Superior temporal gyrus (tissue), 1 donor: Measurements from ENCODE around the gene LDAH.
"Not testable (repeated sequence)": the region's sequence is repeated elsewhere in the genome, so short reads cannot be mapped to it uniquely, and the experiment has no call there.

ENCODE experiments used
- DNase-seq: peaks from one replicate; pipeline ENCODE4 v3.0.0-alpha.2; 2016; ENCODE audit errors: extremely low spot score

LDAH gene

DNA sequence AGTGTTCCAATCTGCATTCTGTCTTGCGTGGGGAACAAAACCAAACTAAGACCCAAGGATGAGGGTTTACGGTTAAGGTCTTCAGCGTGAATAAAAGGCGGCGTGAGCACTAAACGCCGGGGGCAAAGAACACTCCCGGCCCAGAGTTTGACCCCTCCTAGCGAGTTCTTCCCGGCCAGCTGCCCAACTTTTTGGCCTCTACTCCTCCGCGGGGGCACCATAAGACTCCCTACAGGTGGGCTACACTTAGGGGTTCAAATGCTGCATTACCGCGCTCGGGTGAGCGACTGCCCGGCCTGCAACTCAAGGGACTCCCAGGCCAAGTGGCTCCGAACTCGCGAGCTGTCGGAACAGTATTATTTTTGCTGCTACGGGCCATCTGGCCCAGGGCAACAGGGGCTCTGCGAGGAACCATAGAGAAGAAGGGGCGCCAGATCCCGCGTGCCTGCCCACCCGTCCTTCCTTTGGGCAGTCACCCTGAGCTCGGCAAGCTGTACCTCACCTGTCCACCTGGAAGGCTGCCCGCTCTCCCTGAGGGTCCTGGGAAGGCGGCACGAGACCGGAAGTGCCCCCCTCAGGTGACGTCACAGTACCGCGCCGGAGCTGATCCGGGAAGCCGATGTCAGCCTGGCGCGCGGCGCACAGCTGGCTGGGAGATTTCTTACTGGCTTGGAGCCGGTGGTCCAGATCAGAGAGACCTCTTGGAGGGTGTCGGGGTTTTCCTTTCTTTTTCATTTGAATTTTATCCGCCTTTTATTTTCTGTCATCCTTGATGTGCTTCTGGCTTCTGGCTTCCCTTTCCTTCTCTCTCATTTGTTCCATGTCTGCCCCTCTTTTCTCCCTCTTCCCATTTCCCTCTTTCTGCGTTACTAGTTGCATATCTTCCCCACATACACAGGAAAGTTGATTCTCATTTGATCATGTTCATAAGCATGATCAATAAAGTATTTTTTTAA lies at the start of gene LDAH:
Gene LDAH, minus strand, starts transcription at position 567 of the 956 bp plus-strand sequence. CDS start 21,638 bp downstream, outside the sequence.
- DNase-seq, result peak; percentile 85

GRCh38 chr2:20868377-20868776 lies 45.5 kb upstream of the LDAH start:
- DNase-seq, result no peak

DNA sequence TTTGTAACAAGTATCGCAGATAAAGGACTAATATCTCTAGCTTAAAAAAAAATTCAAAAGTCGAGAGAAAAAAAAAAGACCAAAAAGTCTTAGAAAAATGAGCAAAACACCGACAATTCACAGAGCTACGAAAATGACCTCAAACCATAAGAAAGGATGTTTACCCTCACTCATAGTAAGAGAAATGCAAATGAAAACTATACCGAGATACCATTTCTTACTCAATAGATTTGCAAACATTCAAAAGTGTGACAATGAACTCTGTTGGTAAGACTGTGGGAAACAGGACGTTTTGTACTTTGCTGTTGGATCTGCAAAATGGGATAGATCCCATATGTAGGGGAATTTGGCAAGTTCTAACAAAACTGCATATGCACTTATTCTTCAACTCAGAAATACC lies 39.9 kb upstream of the LDAH start:
- DNase-seq, result no peak

GRCh38 chr2:20855456-20855855 lies 32.6 kb upstream of the LDAH start:
- no peak for DNase-seq

GRCh38 chr2:20852670-20853069 lies 29.8 kb upstream of the LDAH start:
- DNase-seq, result no peak

DNA sequence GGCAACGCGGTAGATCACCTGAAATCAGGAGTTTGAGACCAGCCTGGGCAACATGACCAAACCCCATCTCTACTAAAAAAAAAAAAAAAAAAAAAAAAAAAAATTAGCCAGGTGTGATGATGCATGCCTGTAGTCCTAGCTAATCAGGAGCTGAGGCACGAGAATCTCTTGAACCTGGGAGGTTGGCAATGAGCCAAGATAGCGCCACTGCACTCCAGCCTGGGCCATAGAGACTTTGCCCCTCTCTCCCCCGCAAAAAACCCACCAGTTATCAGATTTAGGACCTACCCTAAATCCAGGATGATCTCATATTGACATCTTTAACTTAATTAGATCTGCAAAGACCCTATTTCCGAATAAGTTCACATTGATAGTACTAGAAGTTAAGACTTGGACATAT lies 29.2 kb upstream of the LDAH start:
- DNase-seq, result no peak

DNA sequence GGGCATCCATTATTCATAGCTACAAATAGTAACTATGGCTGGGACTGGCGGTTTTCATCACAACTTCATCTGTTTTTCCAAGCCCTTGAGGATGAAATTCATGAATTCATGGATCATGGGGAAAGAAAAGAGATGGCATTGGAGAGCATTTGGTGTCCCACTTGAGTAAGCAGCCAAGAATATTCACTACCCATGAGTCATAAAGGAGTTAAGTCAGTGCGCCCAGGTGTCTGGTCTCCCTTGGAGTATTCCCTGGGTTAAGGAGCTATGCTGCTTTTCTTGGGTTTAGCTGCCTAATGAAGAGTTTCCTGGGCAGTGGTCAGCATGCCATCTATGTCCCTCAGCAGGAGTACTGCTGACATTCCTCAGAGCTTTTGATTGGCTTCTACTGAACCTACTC lies 21.3 kb upstream of the LDAH start:
- no peak for DNase-seq

DNA sequence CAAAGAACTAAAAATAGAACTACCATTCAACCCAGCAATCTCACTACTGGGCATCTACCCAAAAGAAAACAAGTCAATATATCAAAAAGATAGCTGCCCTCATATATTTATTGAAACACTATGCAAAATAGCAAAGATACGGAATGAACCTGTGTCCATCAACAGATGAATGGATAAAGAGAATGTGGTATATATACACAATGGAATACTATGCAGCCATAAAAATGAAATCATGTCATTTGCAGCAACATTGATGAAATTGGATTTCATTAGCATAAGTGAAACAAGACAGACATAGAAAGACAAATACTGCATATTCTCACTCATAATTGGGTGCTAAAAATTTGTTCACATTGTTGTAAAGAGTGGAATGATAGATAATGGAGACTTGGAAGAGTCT lies 16.2 kb upstream of the LDAH start:
- no peak for DNase-seq

GRCh38 chr2:20838016-20838415 lies 15.1 kb upstream of the LDAH start:
- DNase-seq, result no peak

GRCh38 chr2:20836521-20836920 lies 13.6 kb upstream of the LDAH start:
- DNase-seq, result no peak

DNA sequence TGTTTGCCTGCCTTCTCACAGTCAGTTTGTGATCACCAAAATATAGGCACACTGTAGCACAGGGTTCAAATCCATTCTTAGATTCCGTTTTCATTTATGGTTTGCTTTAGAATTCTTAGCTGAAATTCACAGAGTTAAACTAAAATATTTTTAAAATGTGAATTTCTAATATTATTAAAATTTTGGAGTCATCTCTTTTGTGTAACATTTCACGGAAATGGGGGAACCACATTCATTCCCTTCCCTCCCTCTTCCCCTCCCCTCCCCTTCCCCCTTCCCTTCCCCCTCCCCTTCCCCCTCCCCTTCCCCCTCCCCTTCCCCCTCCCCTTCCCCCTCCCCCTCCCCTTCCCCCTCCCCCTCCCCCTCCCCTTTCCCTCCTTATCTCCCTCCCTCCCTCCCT lies 11.4 kb upstream of the LDAH start:
- DNase-seq, result no peak

GRCh38 chr2:20832606-20833005 lies 9.7 kb upstream of the LDAH start:
- DNase-seq, result no peak

GRCh38 chr2:20829861-20830260 lies 7.0 kb upstream of the LDAH start:
- no peak for DNase-seq

DNA sequence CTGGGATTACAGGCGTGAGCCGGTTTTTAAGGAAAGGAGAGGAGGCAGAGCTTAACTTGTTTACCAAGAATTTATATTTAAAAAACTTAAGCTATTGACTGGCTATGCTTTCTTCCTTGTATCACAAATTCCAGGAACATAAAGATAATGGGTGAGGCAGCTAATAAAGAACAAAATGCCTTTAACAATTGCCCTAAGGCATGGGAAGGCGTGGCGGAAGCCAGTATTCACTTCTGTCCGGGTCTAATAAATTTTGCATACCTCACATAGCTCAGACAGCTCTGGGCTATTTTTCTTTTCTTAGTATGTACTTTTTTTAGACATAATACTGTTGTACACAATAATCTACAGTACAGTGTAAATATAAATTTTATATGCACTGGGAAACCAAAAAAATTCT lies 1.0 kb upstream of the LDAH start:
- no peak for DNase-seq

GRCh38 chr2:20818820-20819219 lies 4.1 kb downstream of the LDAH start:
- DNase-seq, result no peak

DNA sequence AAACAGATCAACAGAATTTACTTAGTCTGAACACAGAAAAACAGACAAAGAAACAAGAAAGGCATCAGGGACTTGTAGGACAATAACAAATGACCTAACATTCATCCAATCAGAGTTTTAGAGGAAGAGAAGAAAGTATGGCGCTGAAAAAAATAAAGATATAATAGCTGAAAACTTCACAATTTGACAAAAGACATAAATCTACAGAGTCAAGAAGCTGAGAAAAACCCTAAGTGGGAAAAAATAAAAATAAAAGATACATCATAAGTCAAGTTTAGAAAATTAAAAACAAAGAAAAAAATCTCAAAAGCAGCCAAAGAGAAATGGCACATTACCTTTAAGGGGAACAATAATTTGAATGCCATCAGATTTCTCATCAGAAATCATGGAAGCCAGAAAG lies 7.7 kb downstream of the LDAH start:
- no peak for DNase-seq

- no peak for DNase-seq
Observed at GRCh38 chr2:20812779-20813178, 10.1 kb downstream of the LDAH start.

DNA sequence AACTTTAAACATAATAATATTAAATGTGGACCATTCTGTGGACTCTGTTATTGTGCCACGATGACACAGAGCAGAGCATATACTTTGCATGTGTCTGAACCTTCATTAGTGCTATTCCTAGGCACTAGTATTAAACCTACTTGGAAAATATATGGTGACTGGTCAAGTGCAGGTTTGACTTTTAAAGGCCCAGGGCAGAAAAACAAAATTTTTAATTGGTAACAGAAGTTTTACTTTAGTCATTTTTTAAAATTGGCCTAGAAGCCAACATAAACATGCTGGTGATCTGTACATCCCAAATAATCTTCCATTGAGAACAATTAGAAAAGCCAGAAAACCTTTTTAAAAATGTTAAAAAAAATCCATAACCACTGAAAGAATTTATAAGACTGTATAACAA lies 16.6 kb downstream of the LDAH start:
- no peak for DNase-seq

GRCh38 chr2:20803974-20804373 lies 18.9 kb downstream of the LDAH start:
- no peak for DNase-seq

- DNase-seq, result no peak
Observed at GRCh38 chr2:20803226-20803682, 19.6 kb downstream of the LDAH start.

GRCh38 chr2:20797096-20797495 lies 25.8 kb downstream of the LDAH start:
- DNase-seq, result no peak

GRCh38 chr2:20796374-20796791 lies 26.5 kb downstream of the LDAH start:
- DNase-seq, result no peak

- not testable (repeated sequence) for DNase-seq
Observed at GRCh38 chr2:20793944-20794343, 29.0 kb downstream of the LDAH start.
